Left lobe of liver (tissue), 2 donors: ENCODE data around the gene GALNTL6. TPM values are rescaled to one million over a fixed set of nuclear protein-coding genes. Genes with fewer than 3 reads are reported as not detected.

Source experiments
- ATAC-seq: fragments of 200-7000 bp; cut with Tn5 transposase; one replicate; pipeline ENCODE4 v1.9.1; 2020; ENCODE audit warnings: mild to moderate bottlenecking, moderate library complexity
- DNase-seq: peaks from one replicate; pipeline ENCODE4 v3.0.0-alpha.2; 2020; ENCODE audit warnings: low spot score
- total RNA-seq: library from RNA; stranded (reverse); gene quantifications from one replicate; pipeline ENCODE4 v1.2.1, GENCODE V29; 2021
- donor health status: DM: no; HTN: no; CAD: no; lungs with moderate emphysema.
- donor health status: DM: no; HTN: yes; CAD: no.

Gene GALNTL6
- total RNA-seq, 1 donor from 2014 or later = not detected

DNA sequence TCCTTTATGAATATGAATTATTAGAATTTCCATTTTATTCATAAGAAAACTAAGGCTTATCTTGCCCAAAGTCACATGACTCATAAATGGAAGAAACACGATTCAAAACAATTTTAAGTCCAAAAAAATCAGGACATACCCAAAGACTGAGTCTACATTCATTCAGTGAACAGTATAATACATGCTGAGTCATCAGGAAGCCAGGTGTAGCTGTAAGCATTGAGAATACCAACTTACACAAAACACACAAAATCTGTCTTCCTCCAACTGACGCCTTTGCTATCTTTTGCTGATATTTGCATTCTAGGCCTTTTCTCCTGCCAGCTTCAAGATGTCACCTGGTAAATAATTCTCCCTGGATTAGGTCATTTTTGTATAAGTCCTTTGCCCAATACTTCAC lies 835.3 kb downstream of the GALNTL6 start:
- ATAC-seq (no peak), DNase-seq (no peak)

DNA sequence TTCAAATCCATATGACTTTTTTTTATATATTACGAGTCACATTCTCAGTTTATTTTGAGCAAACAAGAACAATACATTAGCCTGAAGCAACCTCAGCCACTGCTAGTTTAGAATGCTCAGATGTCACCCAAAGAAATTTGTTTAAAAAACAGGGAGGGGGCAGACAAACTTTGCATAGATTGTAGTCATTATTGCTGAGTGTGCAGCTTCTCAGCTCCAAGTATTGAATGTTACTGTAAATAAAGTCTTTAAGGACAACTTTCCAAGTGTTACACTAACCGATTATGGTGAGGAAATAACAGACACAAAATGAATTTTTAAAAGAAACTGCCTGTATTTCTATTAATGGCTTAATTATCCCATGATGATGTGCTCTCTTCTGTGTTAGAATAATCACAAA lies 835.9 kb downstream of the GALNTL6 start:
- DNase-seq (no peak), ATAC-seq (no peak)

DNA sequence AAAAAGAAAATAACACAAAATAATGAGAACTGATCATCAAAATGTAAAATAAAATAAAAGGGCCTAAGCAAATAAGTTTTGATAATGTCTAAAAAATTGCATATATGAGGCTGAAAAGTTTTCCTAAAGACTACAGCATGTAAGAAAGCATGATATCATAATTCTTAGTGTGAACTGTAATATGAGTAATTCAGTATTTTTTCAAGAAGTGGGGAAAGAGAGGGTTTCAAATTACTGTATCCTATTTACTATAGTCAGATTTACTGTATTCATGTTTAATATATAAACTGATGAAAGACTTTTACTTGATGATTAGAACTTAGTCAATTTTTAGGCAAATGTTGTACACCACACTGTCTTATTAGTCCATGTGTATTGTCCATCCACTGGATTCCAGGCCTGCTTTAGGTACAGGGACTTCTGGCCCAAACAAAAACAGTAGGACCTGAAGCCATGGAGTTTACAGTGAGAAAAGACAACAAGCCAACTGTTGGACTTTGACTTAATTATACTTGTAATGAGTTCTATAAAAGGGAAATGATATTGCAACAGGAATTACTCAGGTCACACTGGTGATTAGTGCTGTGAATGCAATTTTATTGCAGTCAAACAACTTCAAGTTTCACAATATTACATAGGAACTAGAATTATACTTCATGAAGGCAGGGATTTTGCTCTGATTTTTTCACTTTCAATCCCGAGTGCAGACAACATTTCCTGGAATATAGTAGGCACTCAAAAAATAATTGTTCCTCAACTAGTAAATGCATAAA lies 837.7 kb downstream of the GALNTL6 start:
- DNase-seq (no peak), ATAC-seq (no peak)

DNA sequence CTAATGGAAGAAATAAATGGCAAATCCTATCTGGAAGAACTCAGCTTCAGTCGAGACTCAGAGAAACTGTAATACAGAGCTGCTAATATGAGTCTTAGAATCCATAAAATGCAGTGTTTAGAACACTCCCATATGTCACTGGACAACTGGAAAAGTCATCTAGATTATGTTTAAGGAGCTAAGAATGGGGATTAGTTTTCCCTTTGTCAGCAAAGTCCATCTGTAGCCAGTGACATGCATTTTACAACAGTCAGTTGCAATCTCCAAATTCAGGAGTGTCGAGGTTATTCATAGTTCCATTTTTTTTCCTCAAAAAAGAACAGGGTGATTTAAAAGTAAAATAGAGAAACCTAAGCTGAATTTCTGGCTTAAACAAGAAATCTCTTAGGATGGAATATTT lies 838.8 kb downstream of the GALNTL6 start:
- DNase-seq = no peak
- no peak for ATAC-seq

DNA sequence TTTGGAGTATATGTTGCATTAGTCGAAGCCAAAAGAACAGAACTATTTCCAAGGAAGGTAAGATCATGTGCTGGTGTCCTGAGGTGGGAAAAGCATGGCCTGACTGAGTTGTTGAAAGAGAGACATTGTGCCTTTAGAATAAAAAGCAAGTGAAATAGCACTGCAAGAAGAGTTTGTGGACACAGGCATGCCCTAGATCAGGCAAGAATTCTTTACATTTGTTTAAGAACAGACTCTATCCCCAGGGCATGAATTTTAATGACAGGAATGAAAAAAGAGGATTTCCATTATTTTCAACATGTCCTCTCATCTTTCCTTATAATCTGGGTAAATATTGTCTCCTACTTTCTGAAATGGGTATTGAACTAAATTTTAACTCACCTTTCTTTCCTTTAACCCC lies 839.2 kb downstream of the GALNTL6 start:
- ATAC-seq (no peak), DNase-seq (no peak)

DNA sequence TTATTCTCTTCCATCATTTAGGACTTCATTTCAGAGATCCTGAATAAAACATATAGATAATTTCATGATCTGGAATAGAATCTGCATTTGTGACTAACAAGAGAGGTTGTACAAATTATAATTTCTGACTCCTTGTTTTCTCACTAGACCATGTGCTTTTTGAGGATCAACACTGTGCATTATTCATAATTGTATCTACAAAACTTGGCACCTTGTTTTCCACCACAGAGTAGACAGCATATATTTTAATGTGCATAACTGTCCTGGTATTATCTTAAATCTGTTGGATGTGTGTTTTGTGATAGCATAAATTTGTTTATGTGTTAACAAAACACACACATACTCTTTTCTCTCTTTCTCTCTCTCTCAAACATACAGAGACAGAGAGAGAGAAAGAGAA lies 840.5 kb downstream of the GALNTL6 start:
- ATAC-seq (no peak), DNase-seq (no peak)

DNA sequence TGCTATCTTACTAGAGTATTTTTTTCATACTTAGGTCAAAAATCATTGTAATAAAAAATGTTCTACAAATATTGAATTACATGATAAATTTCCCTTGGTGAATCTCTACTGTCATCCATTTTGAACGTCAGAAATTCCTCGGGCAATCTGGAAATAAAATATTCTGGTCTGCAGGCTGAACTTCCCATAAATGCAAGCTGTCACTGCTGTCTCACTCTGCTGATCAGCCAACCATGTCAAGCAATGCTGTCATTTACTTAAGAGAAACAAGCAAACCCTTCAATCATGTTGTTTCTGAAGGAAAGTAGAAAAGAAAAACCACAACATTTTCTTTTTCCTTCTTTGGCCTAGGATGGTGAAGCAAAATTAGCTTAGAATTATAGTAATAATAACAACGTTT lies 841.3 kb downstream of the GALNTL6 start:
- ATAC-seq (no peak), DNase-seq (no peak)

DNA sequence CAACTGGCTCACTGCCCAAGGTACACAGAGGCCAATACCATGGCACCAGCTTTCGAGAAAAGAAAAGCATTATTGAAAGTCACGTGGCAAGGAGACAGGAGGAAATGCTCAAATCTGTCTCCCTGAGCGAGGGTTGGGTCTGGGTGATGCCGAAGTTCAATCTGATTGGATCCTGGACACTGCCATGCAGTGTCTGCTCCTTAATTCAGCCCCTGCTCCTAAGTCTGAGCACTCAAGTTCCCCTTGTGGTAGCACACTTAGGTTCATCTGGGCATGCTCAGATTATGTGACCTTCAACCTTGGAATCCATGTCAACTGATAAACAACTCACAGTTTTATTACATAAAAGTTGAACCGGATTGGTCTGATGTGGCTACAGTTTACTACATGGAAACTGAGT lies 842.9 kb downstream of the GALNTL6 start:
- DNase-seq = no peak
- no peak for ATAC-seq

DNA sequence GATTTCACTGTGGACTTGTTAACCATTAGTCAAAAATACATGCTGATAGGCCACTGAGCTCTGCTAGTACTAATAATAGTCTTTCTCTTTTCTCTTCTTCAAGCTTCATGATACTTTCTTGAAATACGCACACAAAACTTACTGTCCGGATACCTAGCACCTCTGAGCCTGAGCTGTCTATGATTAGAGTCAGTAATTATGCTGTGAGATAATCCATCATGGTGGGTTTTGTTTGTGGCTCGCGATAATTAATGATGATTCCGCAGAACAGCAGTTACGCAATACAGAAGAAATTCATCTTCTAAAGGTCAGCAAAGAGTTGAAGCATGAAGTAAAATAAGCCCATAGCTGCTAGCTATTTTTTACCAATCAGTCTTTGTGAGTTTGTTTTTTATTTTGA lies 843.9 kb downstream of the GALNTL6 start:
- ATAC-seq (no peak), DNase-seq (no peak)

DNA sequence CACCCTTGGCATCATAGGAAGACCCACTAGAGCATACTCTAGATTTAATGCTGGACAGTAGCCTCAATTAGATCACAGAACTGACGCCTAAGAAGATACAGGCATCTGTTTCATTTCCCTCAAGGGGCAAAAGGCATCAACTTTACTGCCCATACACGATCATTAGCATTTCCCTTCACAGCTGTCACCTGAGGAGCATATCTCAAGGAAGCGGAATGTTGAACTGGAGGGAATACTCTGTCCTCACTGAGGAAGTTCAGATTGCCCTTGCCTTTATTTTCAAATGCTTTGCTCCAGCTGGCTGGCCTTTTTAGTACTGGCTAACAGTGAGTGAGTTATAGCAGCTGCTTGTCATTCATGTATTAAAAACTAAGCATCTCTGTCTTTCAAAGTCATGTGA lies 847.0 kb downstream of the GALNTL6 start:
- ATAC-seq (no peak), DNase-seq (no peak)

DNA sequence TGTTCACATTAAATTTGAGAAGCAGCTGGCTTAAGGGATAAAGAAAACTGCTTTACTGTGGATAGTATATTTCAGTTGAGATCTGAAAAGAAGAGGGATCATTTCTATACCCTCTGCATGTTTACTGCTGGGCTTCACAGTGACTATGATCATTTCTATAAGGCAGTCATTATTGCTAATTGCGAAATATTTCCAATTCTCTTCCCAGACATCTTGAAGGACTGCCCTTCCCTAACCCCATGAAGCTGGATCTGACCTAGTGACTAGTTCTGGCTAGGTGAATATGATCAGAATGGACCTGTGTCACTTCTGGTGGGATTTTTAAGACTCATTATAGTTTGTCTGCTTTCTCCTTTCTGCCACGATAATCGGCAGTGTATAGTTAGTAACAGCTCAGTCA lies 848.9 kb downstream of the GALNTL6 start:
- no peak for ATAC-seq
- no peak for DNase-seq

DNA sequence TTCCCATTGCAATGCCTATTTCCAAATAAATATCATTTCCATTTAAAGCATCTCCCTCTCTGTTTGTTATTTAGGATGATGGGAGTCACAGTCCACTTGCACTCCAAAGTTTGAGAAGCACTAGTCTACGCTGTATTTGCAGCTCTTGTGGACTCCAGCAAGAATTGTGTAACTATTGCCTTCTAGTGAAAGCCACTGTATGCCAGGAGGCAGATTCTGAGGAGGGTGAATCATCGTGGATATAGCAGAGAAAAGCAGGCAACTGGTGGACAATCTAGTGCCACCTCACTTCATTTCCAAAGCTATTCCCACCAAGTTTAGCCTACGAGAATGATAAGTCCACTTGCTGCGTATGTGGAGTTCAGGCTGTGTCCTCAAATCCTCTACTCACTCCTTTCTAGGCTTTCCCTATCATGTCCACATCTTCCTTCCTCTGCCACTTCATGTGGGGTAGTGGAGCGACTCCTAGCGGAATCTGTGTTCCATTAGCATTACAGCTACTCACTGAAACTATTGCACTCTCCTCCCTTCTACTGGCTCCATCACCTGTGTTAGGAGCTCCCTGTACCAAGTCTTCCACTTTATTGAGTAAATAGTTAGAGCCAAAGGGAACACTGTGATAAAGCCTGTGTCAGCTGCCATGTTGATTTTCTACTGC lies 853.6 kb downstream of the GALNTL6 start:
- ATAC-seq (no peak), DNase-seq (no peak)

DNA sequence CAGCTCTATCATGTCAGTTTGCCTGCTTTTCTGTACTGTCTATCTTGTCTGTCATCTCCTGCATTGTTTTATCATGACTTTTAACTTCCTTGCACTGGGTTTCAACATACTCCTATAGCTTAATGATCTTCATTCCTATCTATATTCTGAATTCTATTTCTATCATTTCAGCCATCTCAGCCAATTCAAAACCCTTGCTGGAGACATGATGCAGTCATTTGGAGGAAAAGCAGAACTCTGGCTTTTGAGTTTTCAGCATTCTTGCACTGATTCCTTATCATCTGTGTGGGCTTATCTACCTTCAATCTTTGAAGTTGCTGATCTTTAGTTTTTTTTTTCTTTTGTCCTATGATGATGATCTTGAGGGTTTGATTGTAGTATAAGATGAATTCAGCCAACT lies 861.6 kb downstream of the GALNTL6 start:
- ATAC-seq = no peak
- no peak for DNase-seq

DNA sequence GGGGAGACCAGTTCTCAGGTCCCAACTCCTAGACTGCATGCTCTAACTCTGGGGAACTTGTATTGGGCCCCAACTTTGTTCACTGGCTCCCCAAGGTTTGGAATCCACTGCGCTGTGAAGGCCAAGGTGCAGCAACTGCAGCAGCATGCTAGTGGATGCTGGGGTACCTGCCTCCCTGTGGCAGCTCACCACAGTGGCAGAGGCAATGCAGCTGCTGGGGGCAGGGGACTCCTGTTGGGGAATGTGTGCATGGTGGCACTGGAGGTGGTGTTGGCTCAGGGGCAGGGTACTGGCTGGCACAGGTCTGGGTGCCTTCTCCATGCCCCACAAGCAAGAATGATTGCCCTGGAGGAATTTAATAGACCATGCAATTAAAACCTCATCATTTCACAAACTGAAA lies 862.0 kb downstream of the GALNTL6 start:
- ATAC-seq (no peak), DNase-seq (no peak)

DNA sequence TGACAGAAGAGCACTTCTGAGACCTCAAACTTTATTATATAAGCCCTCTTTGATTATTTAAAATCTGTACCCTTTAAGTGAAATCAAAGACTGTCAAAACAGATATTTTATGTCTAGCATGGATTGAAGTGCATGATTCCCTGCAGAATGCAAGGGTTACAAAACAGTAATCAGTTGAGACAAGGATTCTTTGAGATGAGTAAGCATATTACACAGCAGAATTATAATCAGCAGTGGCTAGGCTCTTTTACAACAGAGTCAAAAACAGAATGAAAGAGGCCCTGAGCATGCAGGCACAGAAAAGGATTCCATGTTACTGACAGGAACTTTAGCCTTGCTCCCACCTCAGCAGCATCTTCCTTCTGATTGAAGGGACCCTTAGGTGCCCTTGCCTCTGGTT lies 867.5 kb downstream of the GALNTL6 start:
- no peak for ATAC-seq

DNA sequence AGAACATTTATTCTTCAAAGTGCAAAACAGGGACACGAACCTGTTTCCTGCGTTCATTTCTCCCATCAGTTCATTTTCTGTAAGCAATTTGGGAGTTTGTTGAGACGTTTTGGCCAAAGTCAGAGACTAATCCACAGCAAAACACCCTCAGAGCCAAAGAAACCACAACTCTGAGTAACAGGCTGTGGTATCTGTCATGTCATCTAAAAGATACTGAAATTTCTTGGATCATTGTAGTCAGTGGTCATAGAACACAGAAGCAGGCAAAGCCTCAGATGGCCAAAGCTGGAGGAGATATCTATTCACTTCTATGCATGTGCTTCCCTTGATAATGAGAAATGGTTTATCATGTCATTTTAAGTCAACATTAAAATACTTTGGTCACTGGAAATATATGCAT lies 869.8 kb downstream of the GALNTL6 start:
- DNase-seq = no peak
- ATAC-seq = no peak

More for the DNA sequence above, 867.5 kb downstream of the GALNTL6 start:
- DNase-seq = no peak

DNA sequence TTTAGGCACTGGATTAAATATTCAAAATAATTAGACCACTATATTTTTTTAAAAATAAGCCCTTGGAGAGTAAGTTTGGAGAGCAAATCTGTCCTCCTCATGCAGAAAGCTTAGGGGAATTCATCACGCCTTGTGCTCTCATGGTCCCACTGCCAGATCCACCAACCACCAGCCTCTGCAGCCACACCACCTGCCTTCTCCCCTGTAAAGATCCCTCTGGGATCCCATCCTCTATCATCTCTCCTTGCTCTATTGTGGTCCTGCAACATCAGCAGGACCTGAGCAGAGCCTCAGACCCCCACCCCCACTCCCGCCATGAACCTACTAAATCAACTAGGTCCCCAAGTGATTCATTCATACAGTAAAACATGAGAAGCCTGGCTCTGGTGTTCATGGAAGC lies 872.8 kb downstream of the GALNTL6 start:
- DNase-seq = no peak
- ATAC-seq = no peak

DNA sequence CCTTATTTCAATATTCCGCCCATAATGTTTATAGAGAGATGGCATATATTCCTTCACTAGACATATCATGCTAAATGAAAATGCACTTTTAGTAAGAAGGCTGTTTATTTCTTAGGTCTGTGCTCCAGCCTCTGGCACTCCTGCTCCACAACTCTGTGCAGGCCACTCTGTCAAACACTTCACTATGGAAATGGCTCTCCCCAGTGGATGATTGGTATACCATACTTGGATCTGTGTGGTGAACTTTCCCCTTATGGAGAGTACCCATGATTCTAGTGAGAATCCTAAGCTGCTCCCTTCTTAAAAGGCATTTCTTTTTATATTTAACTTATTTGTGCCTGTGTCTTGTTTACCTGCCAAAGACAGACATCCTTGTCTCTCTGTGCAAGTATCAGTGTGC lies 875.3 kb downstream of the GALNTL6 start:
- no peak for DNase-seq
- no peak for ATAC-seq

DNA sequence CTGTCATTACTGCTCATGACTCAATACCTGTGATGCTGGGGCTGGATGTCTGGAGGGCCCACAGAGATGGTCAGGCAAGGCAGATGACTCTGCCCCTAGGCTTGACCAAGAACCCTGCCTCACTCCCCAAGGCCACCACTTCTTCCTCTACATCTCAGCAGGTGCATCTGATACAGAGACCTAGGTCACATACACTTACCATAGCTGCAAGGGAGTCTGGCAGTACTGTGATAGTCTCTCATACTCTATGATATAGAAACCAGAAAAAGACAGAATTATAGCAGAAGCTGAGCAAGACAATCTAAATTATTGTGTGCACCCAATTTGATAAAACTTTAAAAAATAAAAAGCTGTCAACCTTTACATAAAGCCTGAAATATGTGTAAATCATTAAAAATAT lies 878.3 kb downstream of the GALNTL6 start:
- ATAC-seq = no peak
- DNase-seq = no peak

DNA sequence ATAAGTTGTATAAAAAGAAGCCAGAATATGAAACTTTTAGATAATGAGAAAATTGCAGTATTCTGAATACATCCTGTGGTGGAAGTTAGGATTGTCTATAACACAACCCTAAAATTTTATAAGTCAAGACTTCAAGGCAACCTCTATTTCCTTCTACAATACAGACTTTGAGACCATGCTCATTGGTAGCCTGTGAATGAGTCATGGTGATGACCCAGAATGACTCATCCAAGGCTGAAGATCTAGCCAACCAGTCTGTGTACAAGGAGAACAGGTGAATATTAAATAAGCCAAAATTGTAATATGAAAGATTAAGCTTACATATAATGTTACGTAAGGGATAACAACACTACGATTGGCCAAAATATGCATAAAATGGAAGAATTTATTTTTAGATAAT lies 879.5 kb downstream of the GALNTL6 start:
- no peak for ATAC-seq
- DNase-seq = no peak

DNA sequence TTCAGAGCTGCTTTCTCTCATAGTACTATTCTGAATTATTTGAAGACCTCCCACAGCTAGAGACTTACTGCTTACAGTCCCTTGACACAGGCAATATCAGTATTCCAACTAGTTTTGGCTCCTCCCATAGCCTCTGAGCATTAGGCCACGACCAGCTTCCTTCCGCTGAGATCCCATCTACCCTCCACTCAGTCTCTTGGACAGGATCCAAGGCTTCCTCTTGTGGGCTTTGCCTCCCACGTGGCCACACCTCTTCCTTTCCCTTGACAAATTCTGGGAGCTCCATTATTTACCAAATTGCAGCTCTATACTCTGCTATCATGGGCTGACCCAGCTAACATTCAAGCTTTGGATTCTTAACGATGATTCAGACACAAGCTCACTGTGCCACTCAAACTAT lies 885.1 kb downstream of the GALNTL6 start:
- ATAC-seq (no peak), DNase-seq (no peak)

DNA sequence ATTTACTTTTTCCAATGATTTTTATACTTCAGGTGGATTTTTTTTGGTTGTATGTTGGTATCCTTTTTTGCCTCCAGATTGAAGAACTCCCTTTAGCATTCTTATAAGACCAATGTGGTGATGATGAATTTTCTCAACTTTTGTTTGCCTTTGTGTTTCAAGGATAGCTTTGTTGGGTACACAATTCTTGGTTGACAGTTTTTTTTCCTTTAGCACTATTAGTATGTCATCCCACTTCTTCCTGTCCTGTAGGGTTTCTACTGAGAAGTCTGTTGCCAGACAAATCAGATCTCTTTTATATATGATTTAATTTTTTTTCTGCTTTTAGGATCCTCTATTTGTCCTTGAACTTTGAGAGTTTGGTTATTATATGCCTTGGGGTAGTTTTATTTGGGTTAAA lies 892.4 kb downstream of the GALNTL6 start:
- no peak for ATAC-seq
- no peak for DNase-seq

DNA sequence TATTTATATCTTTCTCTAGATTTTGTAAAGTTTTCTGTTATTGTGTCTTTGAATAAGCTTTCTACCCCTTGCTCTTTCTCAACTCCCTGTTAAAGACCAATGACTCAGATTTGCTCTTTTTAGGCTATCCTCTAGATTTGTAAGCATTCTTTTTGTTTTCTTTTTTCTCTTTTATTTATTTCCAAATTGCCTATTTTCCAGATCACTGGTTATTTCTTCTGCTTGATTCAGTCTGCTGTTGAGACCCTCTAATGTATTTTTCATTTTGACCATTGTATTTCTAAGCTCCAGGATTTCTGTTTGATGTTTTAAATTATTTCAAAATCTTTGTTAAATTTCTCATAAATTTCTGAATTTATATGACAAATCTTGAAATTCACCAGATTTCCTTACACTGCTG lies 892.8 kb downstream of the GALNTL6 start:
- no peak for DNase-seq

More for the DNA sequence above, 892.8 kb downstream of the GALNTL6 start:
- ATAC-seq = no peak
